OCI-LY7 (cell line): ENCODE data around the gene CEP89.

Experiments
- EZH2phosphoT487 ChIP-seq: fragments of 200-600 bp; sonication (generic); IDR thresholded peaks from 2 replicates; pipeline ENCODE4 v1.6.1; 2018; ENCODE audit warnings: low read depth, borderline replicate concordance, mild to moderate bottlenecking, mixed run types, antibody characterized with exemption, low read length, moderate library complexity, mixed read lengths
- TF ChIP-seq, protein P1 (sequence below): fragments of 200-600 bp; sonication (generic); conservative IDR thresholded peaks from 2 replicates; pipeline ENCODE4 v1.5.1; 2014; ENCODE audit warnings: mild to moderate bottlenecking, antibody characterized with exemption, low read length, moderate library complexity, mixed read lengths

GRCh38 chr19:33000910-33001309, 29.2 kb upstream of the CEP89 start:
- TF ChIP-seq, protein P1, sequence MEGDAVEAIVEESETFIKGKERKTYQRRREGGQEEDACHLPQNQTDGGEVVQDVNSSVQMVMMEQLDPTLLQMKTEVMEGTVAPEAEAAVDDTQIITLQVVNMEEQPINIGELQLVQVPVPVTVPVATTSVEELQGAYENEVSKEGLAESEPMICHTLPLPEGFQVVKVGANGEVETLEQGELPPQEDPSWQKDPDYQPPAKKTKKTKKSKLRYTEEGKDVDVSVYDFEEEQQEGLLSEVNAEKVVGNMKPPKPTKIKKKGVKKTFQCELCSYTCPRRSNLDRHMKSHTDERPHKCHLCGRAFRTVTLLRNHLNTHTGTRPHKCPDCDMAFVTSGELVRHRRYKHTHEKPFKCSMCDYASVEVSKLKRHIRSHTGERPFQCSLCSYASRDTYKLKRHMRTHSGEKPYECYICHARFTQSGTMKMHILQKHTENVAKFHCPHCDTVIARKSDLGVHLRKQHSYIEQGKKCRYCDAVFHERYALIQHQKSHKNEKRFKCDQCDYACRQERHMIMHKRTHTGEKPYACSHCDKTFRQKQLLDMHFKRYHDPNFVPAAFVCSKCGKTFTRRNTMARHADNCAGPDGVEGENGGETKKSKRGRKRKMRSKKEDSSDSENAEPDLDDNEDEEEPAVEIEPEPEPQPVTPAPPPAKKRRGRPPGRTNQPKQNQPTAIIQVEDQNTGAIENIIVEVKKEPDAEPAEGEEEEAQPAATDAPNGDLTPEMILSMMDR, result no peak
- TF ChIP-seq EZH2phosphoT487, result no peak
